Naive thymus-derived CD8-positive, alpha-beta T cell (primary cell): ENCODE measurements around the gene NOXO1. TPM values are rescaled to one million over a fixed set of nuclear protein-coding genes. Genes with fewer than 3 reads are reported as not detected.

ENCODE experiments used
- ATAC-seq, 2 donors: fragments of 150-1000 bp; cut with Tn5 transposase in 1 of 2; sonication (Bioruptor Pico), chemical (Tn5 transposase) in 1 of 2; 1 replicate in 1 of 2; 2 replicates in 1 of 2; pipeline ENCODE4 v1.10.0; 2021; ENCODE audit warnings: mild to moderate bottlenecking in 2 of 2, moderate library complexity in 2 of 2
- POLR2A ChIA-PET: fragments of 350-600 bp; sonication (Branson Sonifier 250); formaldehyde crosslinking; loops from one replicate; lab custom pipeline; 2021; ENCODE audit warnings: antibody characterized with exemption; lab: Charles Lee
- DNase-seq, 10 donors: peaks; one replicate each; pipeline versions ENCODE4 v3.0.0 to v3.0.0-alpha.2; 2020 to 2022
- H3K27ac Mint-ChIP-seq, 10 donors: one replicate each; pipeline ENCODE4 v1.8.0; 2020 to 2022; ENCODE audit warnings: mild to moderate bottlenecking in 10 of 10, mixed read lengths in 10 of 10, moderate library complexity in 4 of 10, inconsistent platforms in 1 of 10
- H3K27me3 Mint-ChIP-seq, 5 donors: one replicate each; pipeline ENCODE4 v1.8.0; 2021 to 2022; ENCODE audit warnings: mixed read lengths in 5 of 5
- H3K36me3 Mint-ChIP-seq, 3 donors: one replicate each; pipeline ENCODE4 v1.8.0; 2020 to 2022; ENCODE audit warnings: mixed read lengths in 3 of 3, mild to moderate bottlenecking in 2 of 3, inconsistent platforms in 1 of 3
- H3K4me1 Mint-ChIP-seq, 4 donors: one replicate each; pipeline ENCODE4 v1.8.0; 2021 to 2022; ENCODE audit warnings: mixed read lengths in 4 of 4
- H3K4me3 Mint-ChIP-seq, 10 donors: one replicate each; pipeline ENCODE4 v1.8.0; 2020 to 2022; ENCODE audit warnings: mild to moderate bottlenecking in 10 of 10, mixed read lengths in 10 of 10, moderate library complexity in 6 of 10, inconsistent platforms in 1 of 10
- H3K9me3 Mint-ChIP-seq, 9 donors: one replicate each; pipeline ENCODE4 v1.8.0; 2020 to 2022; ENCODE audit warnings: mixed read lengths in 9 of 9, mild to moderate bottlenecking in 3 of 9, inconsistent platforms in 1 of 9, moderate library complexity in 1 of 9
- polyA plus RNA-seq, 3 donors: library from polyadenylated mRNA; unstranded; fragments of 300-500 nt; fragmentation: Illumina TruSeq; gene quantifications; one replicate each; pipeline ENCODE4 v1.2.3, GENCODE V29; 2021
- total RNA-seq, 8 experiments: library from RNA in 2 of 8; stranded (reverse) in 2 of 8; gene quantifications; one replicate each; pipeline ENCODE4 v1.2.3 and lab custom pipeline; 2021 to 2026

Gene NOXO1
- total and polyA plus RNA-seq, 5 experiments from 2014 or later, result 1.3 to 2.3 TPM; not detected in 3

- POLR2A ChIA-PET, result interaction anchor here (0.9 to 2.7 kb wide), 10 partner anchors 8 to 146 kb away, joined by 3 to 21 read pairs (median 4); partner anchors contain the start of genes GFER, NOXO1, NTHL1 and RPS2
- Mint-ChIP-seq H3K27me3 (no peaks in the 10 kb centered on the region), H3K4me3 (peak overlapping the region; percentile 74 to 93 (median 88)), H3K9me3 (no peaks in the 10 kb centered on the region), H3K4me1 (peaks cover 26 to 49% (median 46%) of the 10 kb centered on the region in 4 donors), H3K27ac (peak overlapping the region; percentile 51 to 93 (median 82)), H3K36me3 (no peaks in the 10 kb centered on the region)
- ATAC-seq, result peak; percentile 67 to 72
- peak in 1 of 10 donors; percentile 28 for DNase-seq
Observed at GRCh38 chr16:2009164-2009711, 28.0 kb upstream of the NOXO1 start.

DNA sequence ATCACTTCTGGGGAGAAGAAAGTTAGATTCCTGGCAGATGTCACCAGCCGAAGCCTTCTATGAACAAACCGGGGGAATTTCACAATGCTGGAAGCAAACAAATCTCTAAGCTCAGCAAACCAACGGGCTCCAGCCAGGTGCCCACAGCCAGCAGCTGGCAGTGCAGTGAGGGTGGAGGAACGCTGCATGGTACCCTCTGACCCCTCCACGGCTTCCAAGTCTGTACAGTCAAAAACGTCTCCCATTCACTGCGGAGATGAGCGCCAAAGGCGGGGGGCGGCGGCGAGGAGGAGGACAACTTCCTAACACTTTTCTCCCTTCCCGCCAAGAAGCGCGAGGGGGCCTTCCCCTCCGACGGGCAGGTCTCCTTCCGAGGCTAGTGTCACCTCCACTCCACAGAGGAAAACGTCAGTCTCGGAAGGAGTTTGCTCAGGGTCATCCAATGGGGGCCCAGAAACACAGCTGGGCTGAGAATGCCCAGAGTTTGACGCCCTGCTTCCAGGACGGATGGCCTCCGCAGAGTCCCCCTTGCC lies 27.4 kb upstream of the NOXO1 start:
- Mint-ChIP-seq H3K27ac (peak overlapping the region; percentile 51 to 93 (median 82)), H3K4me1 (peaks cover 28 to 52% (median 48%) of the 10 kb centered on the region in 4 donors), H3K9me3 (no peaks in the 10 kb centered on the region), H3K36me3 (no peaks in the 10 kb centered on the region), H3K4me3 (peak overlapping the region; percentile 74 to 93 (median 88)), H3K27me3 (no peaks in the 10 kb centered on the region)
- ATAC-seq (peak in 1 of 2 donors; percentile 8), DNase-seq (peak in 1 of 10 donors; percentile 26)
- POLR2A ChIA-PET, result interaction anchor here (0.5 to 2.7 kb wide), 13 partner anchors 8 to 530 kb away, joined by 3 to 21 read pairs (median 4); partner anchors contain the start of genes NOXO1, NTHL1, RPS2 and SYNGR3

DNA sequence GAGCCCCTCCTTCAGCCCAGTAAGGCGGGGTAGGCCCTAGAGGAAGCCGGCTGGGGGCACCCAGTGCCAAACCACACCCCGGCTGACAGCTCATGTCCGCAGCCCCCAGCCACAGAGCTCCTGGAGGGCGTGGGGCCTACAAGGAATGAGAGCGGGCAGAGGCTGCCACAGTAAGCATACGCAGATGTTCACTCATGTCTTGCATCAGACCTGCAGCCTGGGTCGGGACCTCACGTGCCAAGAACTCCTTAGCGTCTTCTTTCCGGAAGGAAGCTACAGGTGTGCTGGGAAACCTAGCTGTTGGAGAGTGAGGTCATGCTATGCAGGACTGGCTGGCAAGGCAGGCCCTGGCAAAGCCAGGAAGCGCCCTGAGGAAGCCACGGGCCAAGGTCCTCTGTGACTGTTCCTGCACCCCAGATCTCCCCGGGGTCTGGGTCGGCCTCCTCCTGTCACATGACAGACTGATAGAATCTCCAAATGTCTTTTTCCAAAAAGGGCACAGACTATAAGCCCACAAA lies 26.8 kb upstream of the NOXO1 start:
- H3K9me3 Mint-ChIP-seq, result no peaks in the 10 kb centered on the region
- POLR2A ChIA-PET, result interaction anchor here (0.5 to 2.7 kb wide), 10 partner anchors 16 to 531 kb away, joined by 3 to 21 read pairs (median 4); partner anchors contain the start of genes RPS2, SYNGR3 and TRAF7
- H3K36me3 Mint-ChIP-seq, result no peaks in the 10 kb centered on the region
- H3K4me3 Mint-ChIP-seq, result peak overlapping the region; percentile 74 to 93 (median 88)
- peak overlapping the region; percentile 50 to 93 (median 82) for H3K27ac Mint-ChIP-seq
- peaks cover 28 to 52% (median 48%) of the 10 kb centered on the region in 4 donors for H3K4me1 Mint-ChIP-seq
- no peaks in the 10 kb centered on the region for H3K27me3 Mint-ChIP-seq
- DNase-seq (no peak), ATAC-seq (no peak)

- H3K4me3 Mint-ChIP-seq, result peak overlapping the region; percentile 74 to 93 (median 88)
- no peaks in the 10 kb centered on the region for H3K9me3 Mint-ChIP-seq
- POLR2A ChIA-PET, result interaction anchor here (0.5 to 2.7 kb wide), 6 partner anchors 16 to 1773 kb away, joined by 3 to 21 read pairs (median 4); partner anchors contain the start of genes RPS2, SYNGR3 and TBL3
- ATAC-seq (no peak), DNase-seq (no peak)
- H3K27me3 Mint-ChIP-seq, result no peaks in the 10 kb centered on the region
- H3K27ac Mint-ChIP-seq, result peak overlapping the region in 9 of 10 donors; percentile 73 to 93 (median 84)
- H3K36me3 Mint-ChIP-seq, result peaks cover 0 to 3% (median 0%) of the 10 kb centered on the region in 3 donors
- peaks cover 28 to 55% (median 48%) of the 10 kb centered on the region in 4 donors for H3K4me1 Mint-ChIP-seq
Observed at GRCh38 chr16:2007081-2007836, 26.0 kb upstream of the NOXO1 start.

DNA sequence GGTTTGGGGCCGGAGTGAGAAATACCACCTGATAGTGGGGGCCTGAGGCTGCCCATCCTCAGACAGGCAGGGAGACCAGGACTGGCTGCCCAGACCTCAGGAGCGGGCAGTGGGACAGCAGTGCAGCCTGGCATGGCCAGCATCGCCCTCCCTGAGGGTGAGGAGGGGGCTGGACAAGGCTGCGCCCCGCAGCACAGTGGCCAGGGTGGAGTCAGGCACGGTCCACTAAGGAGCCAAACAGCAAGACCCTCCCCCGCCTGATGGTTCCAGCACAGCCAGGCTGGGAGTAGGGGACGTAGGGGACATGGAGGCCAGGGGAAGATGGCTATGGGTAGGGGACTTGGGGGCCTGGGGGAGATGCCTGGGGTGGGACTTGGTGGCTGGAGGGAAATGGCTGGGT lies 25.0 kb upstream of the NOXO1 start:
- H3K27ac Mint-ChIP-seq, result peak overlapping the region in 6 of 10 donors; percentile 28 to 88 (median 83)
- peaks cover 0 to 10% (median under 1%) of the 10 kb centered on the region in 3 donors for H3K36me3 Mint-ChIP-seq
- no peaks in the 10 kb centered on the region for H3K27me3 Mint-ChIP-seq
- peak overlapping the region in 6 of 10 donors; percentile 4 to 92 (median 68) for H3K4me3 Mint-ChIP-seq
- H3K4me1 Mint-ChIP-seq, result peaks cover 28 to 56% (median 48%) of the 10 kb centered on the region in 4 donors
- no peak for DNase-seq
- ATAC-seq, result no peak
- H3K9me3 Mint-ChIP-seq, result no peaks in the 10 kb centered on the region
- POLR2A ChIA-PET, result no interaction called here

- ATAC-seq (no peak), DNase-seq (no peak)
- Mint-ChIP-seq H3K9me3 (no peaks in the 10 kb centered on the region), H3K27ac (peak overlapping the region in 1 of 10 donors; percentile 56), H3K36me3 (peaks cover 0 to 16% (median 4%) of the 10 kb centered on the region in 3 donors), H3K4me1 (peaks cover 28 to 56% (median 48%) of the 10 kb centered on the region in 4 donors), H3K27me3 (no peaks in the 10 kb centered on the region), H3K4me3 (peak overlapping the region in 2 of 10 donors; percentile 22 to 78)
- POLR2A ChIA-PET, result interaction anchor here (1.7 to 3.4 kb wide), 2 partner anchors 46 to 150 kb away, joined by 3 to 16 read pairs; partner anchors contain the start of genes NDUFB10 and TRAF7
Observed at GRCh38 chr16:2005646-2006045, 24.4 kb upstream of the NOXO1 start.

DNA sequence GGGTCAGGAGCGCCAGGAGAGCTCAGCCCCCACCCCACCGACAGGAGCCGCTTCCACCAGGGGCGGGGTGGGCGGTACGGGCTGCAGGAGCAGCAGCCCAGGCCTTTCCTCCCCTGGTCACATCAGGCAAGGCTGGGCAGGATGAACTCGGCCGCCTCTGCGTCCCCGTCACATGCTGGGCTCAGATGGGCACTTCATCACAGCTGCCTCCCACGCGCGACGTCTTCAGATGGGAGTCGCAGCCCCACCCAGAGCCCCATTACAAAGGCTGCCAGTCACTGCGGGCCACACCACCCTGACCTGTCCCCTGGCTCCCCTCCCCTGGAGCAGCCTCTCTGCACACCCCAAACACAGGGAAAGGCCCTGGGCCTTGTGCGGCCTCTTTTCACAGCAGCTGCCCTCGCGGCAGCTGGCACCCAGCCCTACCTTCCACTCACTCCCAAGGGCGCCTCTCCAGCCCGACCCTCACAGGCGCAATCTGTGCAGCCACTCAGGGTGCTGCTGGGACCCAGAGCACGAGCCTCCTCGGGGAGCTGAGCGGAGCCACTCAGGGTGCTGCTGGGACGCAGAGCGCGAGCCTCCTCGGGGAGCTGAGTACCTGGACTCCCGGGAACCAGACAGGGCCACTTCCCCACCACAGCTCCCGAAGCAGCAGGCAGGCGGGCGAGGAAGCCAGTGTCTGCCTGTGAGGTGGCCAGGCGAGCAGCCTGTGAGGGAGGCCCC lies 23.7 kb upstream of the NOXO1 start:
- peaks cover 0 to 22% (median 4%) of the 10 kb centered on the region in 3 donors for H3K36me3 Mint-ChIP-seq
- no peak for DNase-seq
- no peak for ATAC-seq
- H3K27ac Mint-ChIP-seq, result no peak overlapping the region
- POLR2A ChIA-PET, result interaction anchor here (1.1 to 3.4 kb wide), 4 partner anchors 40 to 150 kb away, joined by 3 to 16 read pairs (median 10); partner anchors contain the start of genes NDUFB10, RPS2 and TRAF7
- no peaks in the 10 kb centered on the region for H3K9me3 Mint-ChIP-seq
- H3K4me3 Mint-ChIP-seq, result peak overlapping the region in 1 of 10 donors; percentile 45
- H3K4me1 Mint-ChIP-seq, result peaks cover 25 to 50% (median 43%) of the 10 kb centered on the region in 4 donors
- no peaks in the 10 kb centered on the region for H3K27me3 Mint-ChIP-seq

DNA sequence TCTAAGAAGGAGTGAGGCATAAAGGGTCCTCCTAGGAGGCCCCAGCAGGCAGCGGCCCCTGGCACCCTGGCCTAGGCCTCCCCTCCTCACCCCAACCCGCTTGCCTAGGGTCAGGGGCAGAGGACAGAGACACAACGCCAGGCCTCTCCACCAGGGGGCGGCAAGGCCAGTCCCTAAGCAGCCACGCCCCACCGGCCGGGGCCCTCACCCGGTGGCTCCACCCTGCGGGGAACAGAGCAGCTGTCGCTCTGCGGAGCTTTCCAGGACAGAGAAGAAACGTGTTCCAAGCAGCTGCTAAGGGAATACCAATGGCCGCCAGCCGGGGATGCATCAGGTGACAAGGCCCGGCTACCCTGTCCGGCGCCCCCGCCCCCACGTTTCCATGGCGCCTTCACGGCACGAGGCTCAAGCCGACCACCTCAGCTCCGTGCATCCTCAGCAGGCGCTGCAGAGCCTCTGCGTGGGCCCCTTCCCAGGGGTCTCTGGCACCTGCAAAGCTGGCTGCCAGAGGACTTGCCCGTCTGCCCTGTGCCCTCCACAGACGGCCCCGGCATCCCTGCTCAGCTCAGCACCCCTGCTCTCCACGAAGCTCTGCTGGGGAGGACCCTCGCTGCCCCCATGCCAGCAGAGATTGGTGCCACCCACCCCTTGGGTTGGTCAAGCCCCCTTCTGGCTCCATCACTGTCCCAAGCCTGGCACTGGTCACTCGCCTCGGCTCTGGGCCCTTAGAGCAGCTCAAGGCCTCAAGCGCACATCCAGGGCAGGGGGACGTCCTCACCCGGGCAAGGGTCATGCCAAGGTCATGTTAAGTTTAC lies 22.8 kb upstream of the NOXO1 start:
- POLR2A ChIA-PET, result interaction anchor here (1.1 to 3.4 kb wide), 7 partner anchors 11 to 151 kb away, joined by 3 to 16 read pairs (median 4); partner anchors contain the start of genes NDUFB10, RPS2 and TRAF7
- Mint-ChIP-seq H3K4me1 (peaks cover 25 to 50% (median 42%) of the 10 kb centered on the region in 4 donors), H3K9me3 (no peaks in the 10 kb centered on the region), H3K36me3 (peaks cover 0 to 22% (median 4%) of the 10 kb centered on the region in 3 donors), H3K4me3 (no peak overlapping the region), H3K27me3 (no peaks in the 10 kb centered on the region), H3K27ac (no peak overlapping the region)
- peak; percentile 68 to 89 (median 80) for DNase-seq
- peak; percentile 90 to 93 for ATAC-seq

DNA sequence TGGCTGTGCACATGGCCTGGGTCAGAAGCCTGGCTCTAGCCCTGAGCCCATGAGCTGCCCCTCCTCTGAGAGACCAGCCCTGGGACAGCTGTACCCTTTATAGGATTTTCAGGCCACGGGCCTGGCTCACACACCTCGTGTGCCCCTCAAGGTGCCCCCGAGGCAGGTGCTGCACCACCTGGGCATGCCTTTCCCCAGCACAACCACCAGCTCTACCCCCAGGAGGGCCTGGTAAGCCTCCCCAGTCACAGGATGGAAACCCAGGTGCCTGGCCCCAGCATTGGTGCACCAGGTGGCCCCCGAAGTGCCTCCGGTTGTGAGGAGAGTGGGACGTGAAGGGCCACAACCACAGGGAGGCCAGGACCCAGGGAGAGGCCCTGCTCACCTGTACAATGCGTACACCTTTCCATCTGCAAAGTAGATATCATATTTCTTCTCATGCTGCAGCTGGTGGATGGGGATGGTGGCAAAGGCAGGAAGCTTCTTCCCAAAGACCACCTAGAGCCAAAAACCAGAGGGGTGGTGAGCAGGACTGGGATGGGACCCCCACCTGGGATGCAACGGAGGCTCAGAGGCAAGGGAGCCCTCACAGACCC lies 22.1 kb upstream of the NOXO1 start:
- Mint-ChIP-seq H3K9me3 (no peaks in the 10 kb centered on the region), H3K27ac (no peak overlapping the region), H3K36me3 (peaks cover 0 to 27% (median 4%) of the 10 kb centered on the region in 3 donors), H3K4me3 (no peak overlapping the region), H3K27me3 (no peaks in the 10 kb centered on the region), H3K4me1 (peaks cover 21 to 44% (median 36%) of the 10 kb centered on the region in 4 donors)
- DNase-seq, result no peak
- ATAC-seq, result no peak
- POLR2A ChIA-PET, result interaction anchor here (0.8 to 3.4 kb wide), 8 partner anchors 11 to 152 kb away, joined by 3 to 16 read pairs (median 4); partner anchors contain the start of genes RPS2, TBL3 and TRAF7

- H3K27ac Mint-ChIP-seq, result no peak overlapping the region
- no peaks in the 10 kb centered on the region for H3K27me3 Mint-ChIP-seq
- ATAC-seq (no peak), DNase-seq (no peak)
- no peak overlapping the region for H3K4me3 Mint-ChIP-seq
- peaks cover 0 to 31% (median 4%) of the 10 kb centered on the region in 3 donors for H3K36me3 Mint-ChIP-seq
- peaks cover 15 to 37% (median 29%) of the 10 kb centered on the region in 4 donors for H3K4me1 Mint-ChIP-seq
- H3K9me3 Mint-ChIP-seq, result no peaks in the 10 kb centered on the region
- POLR2A ChIA-PET, result interaction anchor here (0.8 to 3.4 kb wide), 6 partner anchors 9 to 153 kb away, joined by 3 to 16 read pairs (median 5); partner anchors contain the start of genes RPS2, TBL3 and TRAF7
Observed at GRCh38 chr16:2002406-2003230, 21.3 kb upstream of the NOXO1 start.
